ENCODE measurements around the gene OR10D3. TPM values are rescaled to one million over a fixed set of nuclear protein-coding genes. Genes with fewer than 3 reads are reported as not detected.

Gene OR10D3
- polyA plus RNA-seq, 1 experiment: not detected

- no peak overlapping the region for H3K4me3 ChIP-seq (ENCODE audit: low read depth, low read length)
- DNase-seq (ENCODE audit: low read depth): no peak
- TF ChIP-seq CTCF (IDR thresholded peaks at IDR 0.05; ENCODE audit: insufficient read depth, low read depth, low read length): no peak
- CTCF ChIA-PET: no interaction called here
- H3K27me3 ChIP-seq (ENCODE audit: control insufficient read depth, insufficient read depth, low read length): no peaks in the 10 kb centered on the region
- no peaks in the 10 kb centered on the region for H3K36me3 ChIP-seq (ENCODE audit: control insufficient read depth, insufficient read depth, low read length)
- POLR2A ChIA-PET: no interaction called here
Measured at GRCh38 chr11:124225471-124225870, 42.3 kb downstream of the OR10D3 start.

- Histone ChIP-seq H3K36me3 (ENCODE audit: control insufficient read depth, insufficient read depth, low read length) (no peaks in the 10 kb centered on the region), H3K4me3 (ENCODE audit: low read depth, low read length) (no peak overlapping the region), H3K27me3 (ENCODE audit: control insufficient read depth, insufficient read depth, low read length) (no peaks in the 10 kb centered on the region)
- DNase-seq (ENCODE audit: low read depth): no peak
- TF ChIP-seq CTCF (IDR thresholded peaks at IDR 0.05; ENCODE audit: insufficient read depth, low read depth, low read length): no peak
- ChIA-PET POLR2A (no interaction called here), CTCF (no interaction called here)
Measured at GRCh38 chr11:124233376-124233775, 50.2 kb downstream of the OR10D3 start.

Other genes starting within 250 kb of the OR10D3 start
- not detected in 2 replicates for gene OR4D5, start 243.7 kb upstream of the OR10D3 start, polyA plus RNA-seq (2011; rRNA removed)
- not detected in 2 replicates for gene OR6T1, start 239.5 kb upstream of the OR10D3 start, polyA plus RNA-seq (2011; rRNA removed)
- not detected in 2 replicates for gene OR10S1, start 205.6 kb upstream of the OR10D3 start, polyA plus RNA-seq (2011; rRNA removed)
- not detected in 2 replicates for gene OR10G6, start 188.2 kb upstream of the OR10D3 start, polyA plus RNA-seq (2011; rRNA removed)
- gene OR10G4, start 170.3 kb upstream of the OR10D3 start, polyA plus RNA-seq (2011; rRNA removed): not detected in 2 replicates
- gene OR10G9, start 160.3 kb upstream of the OR10D3 start, polyA plus RNA-seq (2011; rRNA removed): not detected in 2 replicates
- gene OR10G8, start 156.5 kb upstream of the OR10D3 start, polyA plus RNA-seq (2011; rRNA removed): not detected in 2 replicates
- not detected in 2 replicates for gene OR10G7, start 142.0 kb upstream of the OR10D3 start, polyA plus RNA-seq (2011; rRNA removed)
- 6.8 and 7.1 TPM in 2 replicates for gene VWA5A, start 67.9 kb upstream of the OR10D3 start, polyA plus RNA-seq (2011; rRNA removed)
- gene OR8G1, start 57.8 kb downstream of the OR10D3 start, polyA plus RNA-seq (2011; rRNA removed): not detected in 2 replicates
- not detected in 2 replicates for gene OR8G5, start 73.0 kb downstream of the OR10D3 start, polyA plus RNA-seq (2011; rRNA removed)
- gene OR8D1, start 130.6 kb downstream of the OR10D3 start, polyA plus RNA-seq (2011; rRNA removed): not detected in 2 replicates
- gene OR8D2, start 136.9 kb downstream of the OR10D3 start, polyA plus RNA-seq (2011; rRNA removed): not detected in 2 replicates
- gene OR8B2, start 201.2 kb downstream of the OR10D3 start, polyA plus RNA-seq (2011; rRNA removed): not detected in 2 replicates
- not detected in 2 replicates for gene OR8B3, start 215.7 kb downstream of the OR10D3 start, polyA plus RNA-seq (2011; rRNA removed)
- not detected in 2 replicates for gene OR8B4, start 241.5 kb downstream of the OR10D3 start, polyA plus RNA-seq (2011; rRNA removed)

Data from BJ (cell line).